Aorta (tissue), 5 donors: ENCODE measurements around the gene SIPA1L3. TPM values are rescaled to one million over a fixed set of nuclear protein-coding genes. Genes with fewer than 3 reads are reported as not detected.
"Not testable (repeated sequence)": the region's sequence is repeated elsewhere in the genome, so short reads cannot be mapped to it uniquely, and the experiment has no call there.

Experiments used
- ATAC-seq: fragments of 200-7000 bp; cut with Tn5 transposase; one replicate; pipeline ENCODE4 v1.9.1; 2022; ENCODE audit warnings: moderate library complexity; ENCODE audit not compliant: low FRiP score
- DNase-seq, 2 donors: peaks; one replicate each; pipeline ENCODE4 v3.0.0-alpha.2; 2020
- H3K27ac ChIP-seq, 2 donors: one replicate each; pipeline ENCODE4 v1.5.1; 2013; ENCODE audit warnings: low read length in 2 of 2, mild to moderate bottlenecking in 2 of 2, moderate library complexity in 2 of 2, control low read depth in 1 of 2, inconsistent platforms in 1 of 2, low read depth in 1 of 2
- H3K27me3 ChIP-seq, 2 donors: one replicate each; pipeline ENCODE4 v1.6.1; 2013; ENCODE audit warnings: control low read depth in 1 of 2, low read length in 1 of 2, mild to moderate bottlenecking in 1 of 2, moderate library complexity in 1 of 2; ENCODE audit not compliant: insufficient read depth in 2 of 2, control insufficient read depth in 1 of 2
- H3K36me3 ChIP-seq, 2 donors: one replicate each; pipeline ENCODE4 v1.6.1; 2013; ENCODE audit warnings: control low read depth in 1 of 2, low read length in 1 of 2, mild to moderate bottlenecking in 1 of 2; ENCODE audit not compliant: insufficient read depth in 2 of 2, control insufficient read depth in 1 of 2
- H3K4me1 ChIP-seq, 2 donors: one replicate each; pipeline ENCODE4 v1.6.1; 2013; ENCODE audit warnings: low read length in 2 of 2, control low read depth in 1 of 2, mild to moderate bottlenecking in 1 of 2, moderate library complexity in 1 of 2; ENCODE audit not compliant: insufficient read depth in 2 of 2, control insufficient read depth in 1 of 2
- H3K4me3 ChIP-seq, 2 donors: one replicate each; pipeline ENCODE4 v1.5.1; 2013; ENCODE audit warnings: low read length in 2 of 2, control low read depth in 1 of 2, mild to moderate bottlenecking in 1 of 2
- H3K9me3 ChIP-seq: one replicate; pipeline ENCODE4 v1.6.1; 2013; ENCODE audit warnings: mild to moderate bottlenecking, low read length; ENCODE audit not compliant: control insufficient read depth
- WGBS, 2 donors: extraction: QIAGEN DNeasy Blood & Tissue Kit; methylation state at CpG; one replicate each; pipeline ENCODE4 v1.1.7; 2013; 5-methylcytosine and 5-hydroxymethylcytosine counted together
- intact Hi-C, 2 donors: fragments of 100-400 bp; cut with DNase I; formaldehyde crosslinking; loops; one replicate each; pipeline versions ENCODE4 v1.14.2 to v1.15.0; 2022
- polyA plus RNA-seq, 2 donors: library from polyadenylated mRNA; stranded (reverse); fragments of 200-250 nt; gene quantifications; one replicate each; pipeline ENCODE4 v1.2.3, GENCODE V29; 2013
- total RNA-seq, 2 donors: library from RNA; stranded (reverse); fragmentation: NEBNext Ultra II Directional; extraction: Animal tissue kit (Norgen Biotek cat#: 25700); gene quantifications; one replicate each; pipeline ENCODE4 v1.2.1, GENCODE V29; 2021
- donor health status: healthy with polysubstance abuse.
- donor health status: Bipolar disorder and iron deficiency.
- donor health status: DM: no; HTN: no; CAD: no.
- donor health status: DM: no; HTN: no; CAD: no.
- donor health status: DM: yes; HTN: yes; CAD: no.

The SIPA1L3 gene
- total and polyA plus RNA-seq, 4 donors, result 1.3 to 20.9 (median 11.2) TPM

DNA sequence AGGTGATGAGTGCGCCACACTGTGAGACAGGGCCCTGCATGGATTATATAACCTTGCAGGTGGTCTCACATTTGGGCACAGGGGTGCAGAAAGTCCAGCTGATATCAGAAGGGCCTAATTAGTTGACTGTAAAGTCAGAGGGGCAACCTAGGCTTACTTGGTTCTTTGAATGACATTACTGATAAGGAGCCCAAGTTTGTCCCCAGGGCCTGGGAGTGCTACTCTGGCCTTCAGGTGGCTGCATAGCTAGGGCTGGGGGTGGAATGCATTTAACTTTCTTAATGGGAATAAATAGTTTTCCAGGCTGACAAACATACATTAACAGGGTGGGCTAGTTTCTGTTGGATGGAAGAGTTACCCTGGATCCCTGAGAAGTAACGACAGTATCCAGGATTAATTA, 3.9 kb upstream of the SIPA1L3 start:
- Histone ChIP-seq H3K36me3 (no peaks in the 10 kb centered on the region), H3K4me1 (peaks cover 0 to 3% of the 10 kb centered on the region in 2 donors), H3K4me3 (no peak overlapping the region), H3K27me3 (no peaks in the 10 kb centered on the region), H3K9me3 (no peaks in the 10 kb centered on the region), H3K27ac (no peak overlapping the region)
- intact Hi-C loops, result loop anchor here (5.0 to 10.0 kb wide), 4 partner anchors 192 to 432 kb away; partner anchors contain the start of genes CATSPERG (in 1 of the 2) and DPF1 (in 1 of the 2)
- DNase-seq (peak; percentile 9 to 31), ATAC-seq (no peak)
- 91 to 98% methylated on average over 2 of the region's 2 CpGs for WGBS, 2 donors

DNA sequence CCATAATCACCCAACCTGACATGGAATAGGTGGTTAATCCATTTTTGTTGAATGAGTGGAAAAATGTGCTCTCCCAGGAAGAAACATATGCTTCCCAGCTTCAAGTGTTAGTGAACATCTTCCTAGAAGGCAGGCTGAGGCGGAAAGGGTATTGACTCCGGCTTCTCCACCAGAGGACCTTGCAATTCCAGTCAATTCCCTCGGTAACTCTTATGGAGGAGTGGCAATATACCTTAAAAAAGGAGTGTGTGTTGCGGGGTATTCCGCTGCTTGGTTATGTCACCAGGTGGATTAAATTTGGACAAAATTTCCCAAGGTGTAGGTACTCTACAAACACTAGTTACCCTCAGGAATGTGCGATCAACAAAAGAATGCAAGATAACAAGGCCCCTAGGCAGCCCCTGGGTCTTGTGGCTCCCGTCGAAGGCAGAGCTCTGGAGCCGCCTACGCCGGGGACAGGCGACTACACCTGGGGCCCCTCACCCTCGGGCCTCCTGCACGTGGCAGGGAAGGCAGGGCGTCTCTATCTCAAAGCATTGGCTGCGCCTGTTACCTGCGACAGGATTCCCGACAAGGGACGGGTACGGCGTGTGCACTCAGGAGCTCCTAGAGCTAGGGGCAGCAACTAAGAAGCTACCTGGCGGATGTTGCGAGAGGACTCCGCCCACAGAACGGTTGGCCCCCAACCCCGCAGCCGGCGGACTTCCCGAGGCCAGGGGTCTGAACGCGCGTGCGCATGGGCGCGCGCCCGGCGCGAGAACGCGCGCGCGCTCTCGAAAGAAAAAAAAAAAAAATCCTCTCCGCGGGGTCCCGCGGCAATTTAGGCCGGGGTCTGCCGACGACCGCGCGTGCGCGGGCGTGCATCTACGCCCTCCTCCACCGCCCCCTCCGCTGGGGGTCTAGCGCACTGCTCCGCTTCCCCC, 801 bp upstream of the SIPA1L3 start, which contains the start of gene WDR87:
TSS of gene WDR87 (minus strand) at position 649 of the 923 bp plus-strand sequence. CDS start 8,355 bp downstream, outside the sequence.
- peak within 1 kb of the TSS; percentile 61 to 93 for H3K4me3 ChIP-seq
- no peaks in the 10 kb centered on the region for H3K36me3 ChIP-seq
- H3K9me3 ChIP-seq, result no peaks in the 10 kb centered on the region
- peaks cover 0 to 3% of the 10 kb centered on the region in 2 donors for H3K4me1 ChIP-seq
- no peak within 1 kb of the TSS for H3K27ac ChIP-seq
- ATAC-seq (peak; percentile 27), DNase-seq (peak; percentile 37 to 76)
- intact Hi-C loops, result loop anchor here (1.0 to 10.0 kb wide), 4 partner anchors 98 to 429 kb away; partner anchors contain the start of genes CATSPERG (in 1 of the 2) and DPF1 (in 1 of the 2)
- WGBS, 2 donors, result 8% methylated on average over 48 to 63 of the region's 63 CpGs
- H3K27me3 ChIP-seq, result no peaks in the 10 kb centered on the region

DNA sequence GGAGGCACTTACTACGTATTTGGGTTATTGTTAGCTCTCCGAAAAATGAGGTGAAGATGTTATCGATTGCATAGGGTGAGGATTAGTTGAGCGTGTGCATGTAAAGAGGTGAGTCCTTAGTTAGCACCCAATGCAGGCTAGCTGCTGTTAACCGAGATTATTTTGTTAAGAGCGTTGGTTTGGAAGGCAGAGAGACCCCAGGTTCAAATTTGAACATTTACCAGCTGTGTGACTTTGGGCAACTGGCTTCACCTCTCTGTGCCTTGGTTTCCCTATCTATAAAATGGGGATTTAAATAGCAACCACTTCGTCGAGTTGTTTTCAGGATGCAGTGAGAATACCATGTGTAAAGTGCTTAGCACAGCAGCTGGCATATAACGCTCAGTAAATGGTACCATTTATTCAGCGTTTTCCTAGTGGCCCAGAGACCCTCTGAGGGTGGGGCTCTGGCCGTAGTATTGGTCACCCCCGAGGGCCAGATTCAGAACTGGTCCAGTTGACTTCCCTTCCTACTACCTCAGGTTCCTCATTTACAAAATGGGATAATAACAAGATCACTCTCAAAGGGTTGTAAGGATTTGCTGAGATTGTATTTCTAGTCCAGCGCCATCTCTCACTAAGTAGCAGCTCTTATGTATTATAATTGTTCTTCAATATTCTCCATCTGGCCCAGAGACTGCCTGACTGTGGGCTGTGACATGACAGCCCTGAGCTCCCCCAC, 887 bp downstream of the SIPA1L3 start:
- 28 to 31% methylated on average over 13 of the region's 13 CpGs for WGBS, 2 donors
- Histone ChIP-seq H3K27me3 (no peaks in the 10 kb centered on the region), H3K9me3 (no peaks in the 10 kb centered on the region), H3K27ac (no peak overlapping the region), H3K4me3 (peak overlapping the region; percentile 43 to 93), H3K36me3 (no peaks in the 10 kb centered on the region), H3K4me1 (peaks cover 0 to 3% of the 10 kb centered on the region in 2 donors)
- DNase-seq (no peak), ATAC-seq (no peak)
- intact Hi-C loops, result loop anchor here (10.0 kb wide), 3 partner anchors 187 to 427 kb away; partner anchors contain the start of genes CATSPERG (in 1 of the 2) and DPF1 (in 1 of the 2)

- Histone ChIP-seq H3K36me3 (no peaks in the 10 kb centered on the region), H3K9me3 (no peaks in the 10 kb centered on the region), H3K27me3 (no peaks in the 10 kb centered on the region), H3K4me1 (peaks cover 0 to 3% of the 10 kb centered on the region in 2 donors), H3K4me3 (no peak overlapping the region), H3K27ac (no peak overlapping the region)
- DNase-seq (no peak), ATAC-seq (no peak)
- intact Hi-C loops, result loop anchor here (10.0 kb wide), 3 partner anchors 185 to 425 kb away; partner anchors contain the start of genes CATSPERG (in 1 of the 2) and DPF1 (in 1 of the 2)
- 65 to 76% methylated on average over 6 of the region's 6 CpGs for WGBS, 2 donors
Measured at GRCh38 chr19:37909661-37910199, 2.7 kb downstream of the SIPA1L3 start.

DNA sequence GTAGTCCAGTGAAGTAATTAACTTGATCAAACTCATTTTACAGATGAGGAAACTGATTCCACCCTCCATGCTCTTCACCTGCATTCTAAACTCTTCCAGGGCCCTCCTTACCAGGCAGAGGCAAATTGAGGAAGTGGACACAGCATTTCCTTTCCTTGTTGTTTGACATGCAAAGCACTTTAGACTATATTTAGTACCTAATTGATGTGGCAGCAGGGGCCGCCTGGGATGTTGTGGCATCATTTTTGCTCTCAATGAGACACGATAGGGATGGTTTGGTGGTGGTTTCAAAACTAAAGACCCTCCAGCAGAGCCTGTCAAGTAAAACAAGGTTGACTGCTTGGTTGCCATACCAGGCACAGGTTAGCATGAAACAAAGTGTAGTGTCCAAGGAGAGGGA, 7.9 kb downstream of the SIPA1L3 start:
- Histone ChIP-seq H3K4me3 (no peak overlapping the region), H3K27me3 (no peaks in the 10 kb centered on the region), H3K9me3 (no peaks in the 10 kb centered on the region), H3K36me3 (peaks cover 0 to 2% of the 10 kb centered on the region in 2 donors), H3K4me1 (no peaks in the 10 kb centered on the region), H3K27ac (no peak overlapping the region)
- no peak for DNase-seq
- WGBS, 2 donors, result 90 to 93% methylated on average over 2 of the region's 2 CpGs
- intact Hi-C loops, result no loop called here
- no peak for ATAC-seq

- intact Hi-C loops, result no loop called here
- WGBS, 2 donors, result 81 to 83% methylated on average over 23 of the region's 23 CpGs
- Histone ChIP-seq H3K4me3 (no peak overlapping the region), H3K9me3 (no peaks in the 10 kb centered on the region), H3K36me3 (peaks cover 0 to 4% of the 10 kb centered on the region in 2 donors), H3K4me1 (no peaks in the 10 kb centered on the region), H3K27me3 (no peaks in the 10 kb centered on the region), H3K27ac (no peak overlapping the region)
- ATAC-seq (no peak), DNase-seq (no peak)
Measured at GRCh38 chr19:37920591-37921450, 13.8 kb downstream of the SIPA1L3 start.

DNA sequence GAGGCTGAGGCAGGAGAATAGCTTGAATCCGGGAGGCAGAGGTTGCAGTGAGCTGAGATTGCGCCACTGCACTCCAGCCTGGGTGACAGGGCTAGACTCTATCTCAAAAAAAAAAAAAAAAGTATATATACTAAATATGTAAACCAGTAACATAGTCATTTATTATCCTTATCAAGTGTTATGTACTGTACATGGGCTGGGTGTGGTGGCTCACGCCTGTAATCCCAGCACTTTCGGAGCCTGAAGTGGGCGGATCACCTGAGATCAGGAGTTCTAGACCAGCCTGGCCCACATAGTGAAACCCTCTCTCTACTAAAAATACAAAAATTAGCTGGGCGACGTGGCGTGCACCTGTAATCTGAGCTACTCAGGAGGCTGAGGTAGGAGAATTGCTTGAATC, 17.6 kb downstream of the SIPA1L3 start:
- H3K4me3 ChIP-seq, H3K27ac ChIP-seq, H3K36me3 ChIP-seq, intact Hi-C loops, DNase-seq, H3K4me1 ChIP-seq, ATAC-seq, H3K27me3 ChIP-seq, H3K9me3 ChIP-seq: not testable (repeated sequence)
- 96 to 97% methylated on average over 8 of the region's 8 CpGs for WGBS, 2 donors
